ENCODE measurements around the gene YAF2. TPM values are rescaled to one million over a fixed set of nuclear protein-coding genes. Genes with fewer than 3 reads are reported as not detected.

Gene YAF2
- total and polyA plus RNA-seq, 10 donors, result 15.9 to 83.7 (median 49.2) TPM

- peaks cover 0 to 22% (median 0%) of the 10 kb centered on the region in 6 donors for H3K4me1 ChIP-seq
- DNase-seq, result no peak
- no peak for TF ChIP-seq POLR2A (IDR thresholded peaks at IDR 0.05)
- TF ChIP-seq POLR2AphosphoS5 (IDR thresholded peaks at IDR 0.05), result no peak
- no peak for TF ChIP-seq CTCF (IDR thresholded peaks at IDR 0.05 in 8 of 11, conservative IDR thresholded peaks at IDR 0.05 in 3 of 11)
- intact Hi-C loops (cut with DNase I; ENCODE audit: low total_unique reads), result no loop called here
- no peak overlapping the region for H3K4me3 ChIP-seq
- H3K27ac ChIP-seq, result no peak overlapping the region
- H3K9me3 ChIP-seq, result no peaks in the 10 kb centered on the region
- peaks cover 0 to 47% (median 11%) of the 10 kb centered on the region in 6 donors for H3K36me3 ChIP-seq
- no peaks in the 10 kb centered on the region for H3K27me3 ChIP-seq (replicated peaks in 1 of 7)
- WGBS, 5 donors, result 73 to 94% (median 76%) methylated on average over 1 of the region's 1 CpG
These were observed 75.1 kb downstream of the YAF2 start for GRCh38 chr12:42162965-42163364.

GRCh38 chr12:42162193-42162592 lies 75.9 kb downstream of the YAF2 start:
- intact Hi-C loops (cut with DNase I; ENCODE audit: low total_unique reads), result no loop called here
- peaks cover 0 to 50% (median 11%) of the 10 kb centered on the region in 6 donors for H3K36me3 ChIP-seq
- no peaks in the 10 kb centered on the region for H3K27me3 ChIP-seq (replicated peaks in 1 of 7)
- no peaks in the 10 kb centered on the region for H3K9me3 ChIP-seq
- H3K4me1 ChIP-seq, result peaks cover 0 to 22% (median 0%) of the 10 kb centered on the region in 6 donors
- H3K4me3 ChIP-seq, result no peak overlapping the region
- TF ChIP-seq CTCF (IDR thresholded peaks at IDR 0.05 in 8 of 11, conservative IDR thresholded peaks at IDR 0.05 in 3 of 11) (no peak), POLR2AphosphoS5 (IDR thresholded peaks at IDR 0.05) (no peak), POLR2A (IDR thresholded peaks at IDR 0.05) (no peak)
- H3K27ac ChIP-seq, result peak overlapping the region in 1 of 8 donors; percentile 2
- DNase-seq, result no peak

- TF ChIP-seq CTCF (IDR thresholded peaks at IDR 0.05 in 8 of 11, conservative IDR thresholded peaks at IDR 0.05 in 3 of 11) (no peak), POLR2AphosphoS5 (IDR thresholded peaks at IDR 0.05) (no peak), POLR2A (IDR thresholded peaks at IDR 0.05) (no peak)
- peaks cover 0 to 22% (median 0%) of the 10 kb centered on the region in 6 donors for H3K4me1 ChIP-seq
- intact Hi-C loops (cut with DNase I; ENCODE audit: low total_unique reads), result no loop called here
- no peaks in the 10 kb centered on the region for H3K27me3 ChIP-seq (replicated peaks in 1 of 7)
- H3K27ac ChIP-seq, result peak overlapping the region in 1 of 8 donors; percentile 2
- peaks cover 0 to 50% (median 11%) of the 10 kb centered on the region in 6 donors for H3K36me3 ChIP-seq
- no peak for DNase-seq
- no peaks in the 10 kb centered on the region for H3K9me3 ChIP-seq
- H3K4me3 ChIP-seq, result no peak overlapping the region
- 35 to 55% (median 51%) methylated on average over 1 of the region's 1 CpG for WGBS, 5 donors
These were observed 76.5 kb downstream of the YAF2 start for GRCh38 chr12:42161529-42161928.

- Histone ChIP-seq H3K36me3 (peaks cover 0 to 39% (median 11%) of the 10 kb centered on the region in 6 donors), H3K4me3 (no peak overlapping the region), H3K4me1 (no peaks in the 10 kb centered on the region), H3K9me3 (no peaks in the 10 kb centered on the region), H3K27ac (no peak overlapping the region), H3K27me3 (replicated peaks in 1 of 7) (no peaks in the 10 kb centered on the region)
- WGBS, 5 donors, result 67 to 94% (median 93%) methylated on average over 2 of the region's 2 CpGs
- intact Hi-C loops (cut with DNase I; ENCODE audit: low total_unique reads), result loop anchor here (10.0 kb wide), 1 partner anchor 49 kb away; no protein-coding TSS in a partner anchor
- DNase-seq, result no peak
- no peak for TF ChIP-seq POLR2A (IDR thresholded peaks at IDR 0.05)
- no peak for TF ChIP-seq CTCF (IDR thresholded peaks at IDR 0.05 in 8 of 11, conservative IDR thresholded peaks at IDR 0.05 in 3 of 11)
- TF ChIP-seq POLR2AphosphoS5 (IDR thresholded peaks at IDR 0.05), result no peak
These were observed 81.8 kb downstream of the YAF2 start for GRCh38 chr12:42156232-42156631.
